Measurements from ENCODE around the gene TGM5.
A peak's percentile ranks its signal among the peaks of the same experiment; 100 is the strongest.
"Not testable (repeated sequence)": the region's sequence is repeated elsewhere in the genome, so short reads cannot be mapped to it uniquely, and the experiment has no call there.

Gene TGM5

GRCh38 chr15:43275740-43276562 lies 9.2 kb upstream of the TGM5 start:
- DNase-seq = no peak

DNA sequence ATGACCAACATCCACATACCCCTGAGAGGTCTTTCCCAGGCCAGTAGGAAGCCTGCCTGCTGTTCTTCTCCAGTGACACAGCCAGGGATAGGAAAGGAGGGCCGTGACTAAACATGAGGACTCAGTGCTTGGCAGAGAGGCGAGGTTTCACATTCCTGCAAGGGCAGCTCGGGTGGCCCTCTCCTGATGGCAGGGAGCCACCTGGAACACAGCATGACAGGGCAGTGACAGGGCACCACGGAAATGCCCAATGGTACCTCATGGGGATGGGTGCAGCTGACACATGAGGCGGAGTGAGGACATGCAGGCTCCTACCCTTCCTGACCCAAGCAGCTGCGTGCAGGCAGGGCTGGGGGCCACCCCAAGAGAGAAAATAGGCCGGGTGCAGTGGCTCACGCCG lies 7.4 kb upstream of the TGM5 start:
- no peak for DNase-seq

DNA sequence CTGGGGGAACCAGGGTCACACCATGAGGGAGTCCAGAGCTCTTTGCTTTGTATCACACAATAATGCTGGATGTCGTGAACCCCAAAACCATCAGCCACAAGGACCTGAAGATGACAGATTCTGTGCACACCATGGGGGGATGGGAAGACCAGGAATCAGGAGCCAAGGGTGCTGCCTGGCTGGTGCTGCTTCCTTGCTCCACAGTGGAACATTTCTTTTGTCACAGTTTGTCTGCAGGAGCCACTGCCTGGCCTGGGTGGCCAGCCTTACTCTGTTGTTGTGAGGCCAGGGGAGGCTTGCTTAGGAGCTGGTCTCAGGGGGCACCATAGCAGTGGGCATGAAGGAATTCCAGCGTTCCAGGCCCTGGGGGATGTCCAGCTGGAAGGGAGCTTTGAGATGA lies 6.5 kb upstream of the TGM5 start:
- no peak for DNase-seq

DNA sequence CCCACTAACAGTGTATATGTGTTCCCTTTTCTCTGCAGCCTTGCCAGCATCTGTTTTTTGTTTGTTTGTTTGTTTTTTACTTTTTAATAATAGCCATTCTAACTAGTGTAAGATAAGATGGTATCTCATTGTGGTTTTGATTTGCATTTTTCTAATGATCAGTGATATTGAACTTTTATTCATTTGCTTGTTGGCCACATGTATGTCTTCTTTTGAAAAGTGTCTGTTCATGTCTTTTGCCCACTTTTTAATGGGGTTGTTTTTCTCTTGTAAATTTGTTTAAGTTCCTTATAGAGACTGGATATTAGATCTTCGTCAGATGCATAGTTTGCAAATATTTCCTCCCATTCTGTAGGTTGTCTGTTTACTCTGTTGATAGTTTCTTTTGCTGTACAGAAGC lies 5.2 kb upstream of the TGM5 start:
- not testable (repeated sequence) for DNase-seq

GRCh38 chr15:43270676-43271306 lies 4.1 kb upstream of the TGM5 start:
- no peak for DNase-seq

GRCh38 chr15:43270113-43270665 lies 3.5 kb upstream of the TGM5 start:
- no peak for DNase-seq

DNA sequence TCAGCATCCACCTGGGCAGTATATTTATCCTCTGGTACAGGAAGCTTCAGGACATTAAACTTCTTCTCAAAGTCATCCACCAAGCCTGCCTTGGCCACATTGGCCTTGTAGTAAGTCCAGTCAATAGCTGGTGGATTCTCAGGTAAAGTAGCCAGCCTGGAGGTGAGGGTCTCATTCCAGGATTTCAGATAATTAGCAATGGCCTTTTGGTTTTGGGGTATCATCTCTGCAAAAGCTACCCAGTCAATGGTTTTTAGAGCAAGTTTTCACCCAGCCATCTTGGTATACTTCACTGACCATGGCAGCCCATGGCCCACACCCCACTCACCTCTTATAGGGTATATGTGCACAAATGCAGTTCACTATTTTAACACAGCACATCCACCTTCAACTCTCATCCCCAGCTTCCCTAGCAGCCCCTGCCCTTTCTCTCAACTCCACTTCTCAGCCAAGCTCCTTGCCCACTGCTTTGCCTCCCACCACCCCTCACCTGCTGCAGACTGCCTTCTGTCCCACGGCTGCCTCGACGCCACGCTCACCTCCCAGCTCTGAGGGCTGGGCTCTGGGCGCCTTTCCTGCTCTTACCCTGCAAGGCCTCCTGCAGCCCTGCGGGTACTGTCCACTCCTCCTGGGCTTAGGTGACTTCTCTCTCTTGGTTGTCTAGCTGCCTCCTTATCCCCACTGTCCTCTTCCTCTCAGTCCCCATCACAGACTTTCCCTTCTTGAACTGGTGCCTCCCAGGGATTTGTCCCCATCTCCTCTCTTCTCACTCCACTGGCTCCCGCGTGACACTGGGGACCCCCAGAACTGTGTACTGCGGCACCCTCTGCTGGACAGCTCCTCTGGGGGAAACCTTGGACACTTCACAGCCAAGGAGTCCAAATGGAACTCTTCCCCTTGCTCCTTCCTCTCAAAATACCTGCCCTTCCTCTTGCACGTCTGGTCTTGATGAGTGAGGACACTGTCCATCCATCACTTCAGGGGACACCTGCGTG lies 1.7 kb upstream of the TGM5 start:
- peak; percentile 45 for DNase-seq

DNA sequence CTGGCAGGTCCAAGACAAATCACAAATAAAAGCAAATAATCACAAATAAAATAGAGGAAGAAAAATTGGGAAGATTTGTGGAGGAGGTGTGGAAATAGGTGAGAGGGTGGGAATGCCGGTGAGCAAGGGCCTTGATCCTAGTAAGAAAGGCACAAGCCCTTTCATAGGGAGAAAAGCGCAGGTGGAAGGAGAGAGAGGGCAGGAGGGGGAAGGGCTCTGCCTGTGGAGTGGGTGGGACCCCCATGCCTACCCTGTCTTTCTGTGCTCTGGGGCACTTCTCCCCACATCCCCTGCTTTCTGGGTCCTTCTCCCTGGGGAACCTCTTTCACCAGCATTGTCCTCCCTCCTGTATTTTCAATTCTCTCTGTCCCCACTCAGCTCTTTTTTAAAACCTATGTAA lies 711 bp upstream of the TGM5 start:
- DNase-seq = no peak

GRCh38 chr15:43266386-43266785 lies 342 bp downstream of the TGM5 start:
- DNase-seq = no peak

DNA sequence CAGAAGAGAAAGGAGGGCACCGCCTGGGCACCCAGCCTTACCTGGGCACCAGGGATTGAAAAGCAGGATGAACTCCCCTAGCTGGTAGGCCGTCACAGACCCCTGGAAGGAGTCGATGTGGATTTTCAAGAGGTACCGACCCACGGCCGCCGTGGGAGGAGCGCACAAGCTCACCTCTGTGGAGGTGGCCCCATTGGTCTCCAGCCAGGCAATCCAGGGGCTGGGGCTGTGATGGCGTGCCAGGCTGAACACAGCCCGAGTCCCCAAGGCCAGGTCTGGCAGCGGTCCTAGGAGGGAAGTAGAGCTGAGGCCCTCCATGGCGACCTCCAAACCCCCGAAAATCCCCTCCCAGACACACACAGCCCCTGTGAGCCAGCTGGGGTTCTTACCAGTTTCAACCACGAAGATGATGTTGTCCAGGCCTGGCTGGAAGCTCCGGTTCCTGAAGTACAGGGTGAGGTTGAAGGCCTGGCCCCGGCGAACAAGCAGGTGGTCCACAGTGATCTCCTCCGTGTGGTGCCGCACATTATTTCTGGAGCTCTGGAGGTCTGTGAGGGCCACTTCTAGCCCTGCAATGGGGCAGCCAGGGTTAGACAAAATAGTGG lies 6.6 kb downstream of the TGM5 start:
- DNase-seq = no peak

DNA sequence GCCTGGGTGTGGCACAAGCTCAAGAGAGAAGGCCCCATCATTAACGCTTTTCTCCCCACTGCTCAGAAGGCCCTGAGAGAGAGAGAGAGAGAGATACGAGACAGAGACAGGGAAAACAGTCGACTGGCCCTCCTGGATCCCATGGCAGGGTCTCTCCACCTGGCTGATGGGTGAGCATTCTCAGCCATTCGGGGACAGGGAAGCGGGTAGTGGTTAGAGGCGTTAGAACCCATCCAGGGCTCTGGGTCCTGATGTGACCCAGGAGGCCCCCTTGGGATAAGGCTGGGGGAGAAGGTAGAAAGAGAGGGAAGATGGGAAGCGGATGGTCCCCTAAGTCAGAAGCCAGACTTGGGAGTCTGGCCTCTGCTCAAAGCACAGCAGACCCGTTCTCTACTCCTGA lies 7.9 kb downstream of the TGM5 start:
- DNase-seq = no peak

DNA sequence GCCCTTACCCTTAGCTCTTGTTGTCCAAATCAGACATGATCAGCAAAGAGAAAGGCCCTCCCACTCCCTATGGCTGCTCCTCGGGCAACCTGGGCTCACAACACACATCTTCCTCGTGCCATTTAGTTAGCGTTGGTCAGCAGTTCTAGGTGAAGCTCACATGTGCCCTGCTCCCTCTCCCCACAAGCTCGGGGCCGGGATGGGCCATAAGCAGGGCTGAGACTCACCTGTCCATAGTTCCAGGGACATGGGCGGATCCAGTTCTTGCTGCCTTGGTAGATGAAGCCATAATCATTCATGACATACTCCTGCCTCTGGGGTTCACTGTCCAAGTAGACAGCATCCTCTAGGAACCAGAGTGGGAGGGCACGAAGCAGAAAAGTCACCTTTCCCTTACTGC lies 10.4 kb downstream of the TGM5 start:
- DNase-seq = no peak

- no peak for DNase-seq
Observed at GRCh38 chr15:43255376-43255775, 11.4 kb downstream of the TGM5 start.

DNA sequence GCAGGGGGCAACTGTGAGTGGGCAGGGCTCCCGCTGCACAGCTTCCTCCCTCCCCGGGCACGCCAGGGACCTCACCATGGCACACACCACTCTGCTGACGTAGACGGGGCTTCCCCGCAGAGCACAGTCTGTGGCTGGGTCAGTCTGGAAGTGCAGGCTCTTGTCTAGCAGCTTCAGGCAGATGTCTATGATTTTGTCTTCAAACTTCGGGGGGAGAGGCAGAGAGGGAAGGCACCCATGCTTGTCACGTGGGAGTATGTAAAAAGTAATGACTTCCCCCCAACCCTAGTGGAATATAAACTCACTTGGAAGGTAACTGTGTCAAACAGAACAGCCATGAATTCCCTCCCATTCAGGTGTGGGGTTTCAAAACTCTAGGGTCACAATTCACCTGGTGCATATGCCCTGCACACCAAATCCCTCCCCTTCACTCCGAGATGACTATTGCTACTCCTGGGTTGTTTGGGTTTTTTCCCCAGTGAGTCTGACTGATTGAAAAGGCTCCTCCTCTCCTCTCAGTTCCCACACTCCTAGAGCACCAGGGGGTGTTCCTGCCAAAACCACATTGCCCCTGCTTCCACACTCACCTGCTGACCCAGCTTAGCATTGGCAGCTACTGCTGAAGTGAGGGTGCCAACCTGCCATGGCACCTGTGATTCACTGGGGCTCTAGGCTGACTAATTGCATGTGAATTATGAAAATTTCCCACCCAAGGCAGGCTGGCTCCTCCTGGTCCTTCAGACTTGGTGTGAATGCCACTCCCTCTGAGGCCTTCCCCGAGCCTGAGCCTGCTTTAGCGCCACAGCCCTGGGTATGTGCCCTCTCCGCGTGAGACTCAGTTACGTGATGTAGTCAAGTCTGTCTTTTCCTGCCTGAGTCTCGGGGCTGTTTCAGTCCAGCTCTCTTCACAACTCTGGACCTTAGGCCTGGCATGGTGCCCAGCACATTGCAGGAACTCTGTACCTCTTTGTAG lies 13.0 kb downstream of the TGM5 start:
- peak; percentile 55 for DNase-seq

GRCh38 chr15:43251871-43252250 lies 14.9 kb downstream of the TGM5 start:
- DNase-seq = peak; percentile 54

DNA sequence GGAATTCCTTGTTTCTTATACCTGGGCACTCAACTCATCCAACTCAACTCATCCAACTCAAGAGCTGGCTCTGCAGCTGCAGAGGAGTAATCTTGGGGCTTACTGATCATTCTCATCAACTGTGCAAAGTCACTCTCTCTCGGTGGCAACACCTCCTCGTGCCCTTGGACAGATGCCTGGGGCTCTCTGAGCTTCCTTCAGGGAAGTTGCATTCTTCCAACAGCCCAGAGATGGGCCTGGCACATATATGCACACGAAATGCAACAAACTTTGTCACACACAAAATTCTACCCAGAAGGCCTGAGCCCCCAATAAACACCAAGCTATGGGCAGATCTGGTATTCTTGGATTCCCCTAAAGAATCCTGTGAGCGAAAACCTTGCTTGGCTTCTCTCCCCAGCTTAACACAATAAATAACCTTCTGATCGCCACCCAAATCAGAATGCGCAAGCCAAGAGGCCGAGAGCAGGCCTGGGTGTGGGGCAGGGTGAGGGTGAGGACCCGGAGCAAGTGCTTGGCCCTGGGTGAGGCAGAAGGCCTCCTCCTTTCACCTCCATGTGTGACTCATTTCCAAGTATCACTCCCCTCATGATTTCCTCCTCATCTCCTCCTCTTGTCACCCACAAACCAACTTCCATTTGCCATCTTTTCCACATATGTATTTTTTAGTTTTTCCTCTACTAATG lies 15.4 kb downstream of the TGM5 start:
- no peak for DNase-seq

- DNase-seq = no peak
Observed at GRCh38 chr15:43250785-43251184, 15.9 kb downstream of the TGM5 start.

DNA sequence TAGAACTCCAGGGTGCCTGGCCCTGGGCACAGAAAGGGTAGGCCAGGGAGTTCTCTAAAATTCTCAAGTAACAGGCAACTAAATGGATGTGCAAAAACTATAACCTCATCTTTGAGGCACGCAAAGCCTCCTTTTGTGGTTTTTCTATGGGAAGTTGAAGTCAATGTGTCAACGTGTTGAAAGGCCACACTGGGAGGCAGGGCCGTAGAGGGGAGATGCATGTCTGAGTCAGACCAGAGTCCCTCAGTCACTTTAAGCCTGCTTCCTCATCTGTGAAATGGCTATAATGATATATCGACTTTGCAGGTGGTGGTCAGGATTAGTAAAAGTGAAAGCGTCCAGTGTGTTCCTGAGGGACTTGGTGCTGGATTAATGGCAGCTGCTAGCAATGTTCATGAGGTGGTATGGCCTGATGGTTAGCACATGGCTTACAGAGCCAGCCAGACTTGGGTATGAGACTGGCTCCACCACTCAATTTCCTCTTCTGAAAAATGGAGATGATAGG lies 17.0 kb downstream of the TGM5 start:
- peak; percentile 88 for DNase-seq

DNA sequence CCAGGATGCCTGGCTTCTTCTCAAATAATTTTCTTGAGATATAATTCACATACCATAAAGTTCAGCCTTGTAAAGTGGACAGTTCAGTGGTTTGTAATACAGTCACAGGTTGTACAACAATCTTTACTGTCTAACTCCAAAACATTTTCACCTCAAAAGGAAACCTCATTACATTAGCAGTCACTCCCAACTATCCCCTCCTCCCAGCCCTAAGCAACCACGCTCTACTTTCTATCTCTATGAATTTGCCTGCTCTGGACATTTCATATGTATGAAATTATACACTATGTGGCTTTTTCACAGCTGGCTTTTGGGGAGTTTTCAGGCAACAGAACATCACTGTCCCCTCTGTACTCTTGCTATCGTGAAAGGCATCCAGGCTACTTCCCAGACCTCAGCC lies 17.5 kb downstream of the TGM5 start:
- no peak for DNase-seq

GRCh38 chr15:43246261-43246774 lies 20.4 kb downstream of the TGM5 start:
- DNase-seq = no peak

All from suppressor macrophage treated with lipopolysaccharide for 4 hours (primary cell).